ENCODE results near the gene TPD52L1.
A peak's percentile ranks its signal among the peaks of the same experiment; 100 is the strongest.

The TPD52L1 gene

GRCh38 chr6:125310994-125311649, 157.5 kb downstream of the TPD52L1 start:
- DNase-seq: peak; percentile 62

- DNase-seq: no peak
Observed at GRCh38 chr6:125312478-125312877, 158.9 kb downstream of the TPD52L1 start.

- DNase-seq: no peak
Observed at GRCh38 chr6:125312950-125313349, 159.4 kb downstream of the TPD52L1 start.

All from fibroblast of skin of abdomen (primary cell).